Measurements from ENCODE around the gene LRRC52.

Gene LRRC52, protein sequence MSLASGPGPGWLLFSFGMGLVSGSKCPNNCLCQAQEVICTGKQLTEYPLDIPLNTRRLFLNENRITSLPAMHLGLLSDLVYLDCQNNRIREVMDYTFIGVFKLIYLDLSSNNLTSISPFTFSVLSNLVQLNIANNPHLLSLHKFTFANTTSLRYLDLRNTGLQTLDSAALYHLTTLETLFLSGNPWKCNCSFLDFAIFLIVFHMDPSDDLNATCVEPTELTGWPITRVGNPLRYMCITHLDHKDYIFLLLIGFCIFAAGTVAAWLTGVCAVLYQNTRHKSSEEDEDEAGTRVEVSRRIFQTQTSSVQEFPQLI

DNA sequence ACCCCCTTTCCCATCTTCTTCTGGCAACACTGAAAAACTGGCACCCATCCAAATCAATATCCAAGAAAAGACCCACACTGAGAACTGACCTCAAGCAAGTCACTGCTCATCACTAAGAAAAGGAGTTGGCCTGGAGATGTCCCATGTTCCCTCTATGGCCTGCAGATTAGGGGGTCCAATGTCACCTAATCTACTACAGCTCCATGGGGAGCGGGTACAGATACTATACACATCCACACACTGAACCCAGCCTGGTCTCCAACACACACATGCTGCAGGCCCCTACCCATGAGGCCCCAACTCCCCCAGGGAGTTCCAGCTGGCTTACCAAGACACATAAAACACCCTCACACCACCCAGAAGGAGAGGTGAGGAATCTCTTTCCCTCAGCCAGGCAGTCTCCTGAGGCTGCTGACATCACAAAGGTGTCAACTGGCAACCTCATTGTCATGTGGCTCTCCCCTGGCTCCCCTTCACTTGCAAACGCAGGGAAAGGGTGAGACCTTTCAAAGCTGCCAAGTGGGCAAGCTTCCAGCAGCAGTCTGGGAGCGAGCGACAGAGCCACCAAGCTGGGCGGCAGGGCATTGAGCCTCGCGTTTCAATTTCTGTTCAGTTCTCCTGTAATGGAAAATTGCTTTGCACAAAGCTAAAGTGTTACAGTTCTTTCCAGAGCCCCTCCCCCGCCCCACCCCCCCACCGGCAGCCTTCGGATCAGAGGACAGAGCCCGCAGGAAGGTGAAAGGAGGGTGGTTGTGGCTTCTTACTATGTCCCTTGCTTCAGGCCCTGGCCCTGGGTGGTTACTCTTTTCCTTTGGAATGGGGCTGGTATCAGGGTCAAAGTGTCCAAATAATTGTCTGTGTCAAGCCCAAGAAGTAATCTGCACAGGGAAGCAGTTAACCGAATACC lies at the start of gene LRRC52:
TSS of gene LRRC52 (plus strand) at position 469 of the 907 bp plus-strand sequence. CDS start at position 766, 297 bp downstream.
- DNase-seq (ENCODE audit: low read depth in 2 of 2), result no peak

DNA sequence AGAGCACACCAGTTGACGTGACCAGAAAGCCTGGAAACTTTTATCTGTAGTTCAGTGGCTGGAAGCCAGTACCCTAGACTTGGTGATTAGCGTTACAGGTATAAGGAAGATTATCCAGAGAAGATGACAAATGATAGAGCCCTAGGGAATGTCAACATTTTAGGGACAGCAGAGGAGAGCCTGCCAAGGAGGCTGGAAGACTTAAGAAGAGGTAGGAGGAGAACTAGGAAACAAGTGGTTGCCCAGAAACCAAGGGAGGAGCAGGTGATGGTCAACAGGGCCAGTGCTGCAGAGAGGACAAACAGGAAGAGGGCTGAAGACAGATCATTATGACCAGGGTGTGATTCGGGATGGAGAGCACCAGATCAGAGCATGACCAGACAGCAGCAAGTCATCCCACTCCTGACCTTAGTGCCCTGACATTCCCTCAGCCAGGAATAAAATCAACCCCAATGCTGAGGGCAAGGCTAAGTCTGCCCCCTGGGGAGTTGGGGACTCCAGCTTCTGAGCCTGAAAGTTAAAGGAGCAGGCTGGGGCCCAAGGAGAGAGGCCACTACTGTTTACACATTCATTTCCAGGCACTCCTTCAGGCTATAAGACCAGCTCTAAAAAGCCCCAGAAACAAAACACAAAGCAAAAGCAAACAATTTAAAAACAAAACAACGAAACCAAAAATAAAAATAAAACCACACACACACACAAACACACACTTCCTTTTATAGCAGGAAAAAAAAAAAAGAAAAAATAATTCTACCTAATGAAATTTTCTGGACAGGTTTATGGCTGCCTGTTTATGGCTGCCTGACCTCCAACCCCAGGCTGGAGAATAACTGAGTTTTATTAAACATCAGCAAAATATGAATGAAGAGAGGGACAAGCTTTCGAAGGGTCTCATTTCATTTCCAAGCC lies 48.6 kb upstream of the LRRC52 start:
- DNase-seq (ENCODE audit: low read depth in 2 of 2), result no peak

DNA sequence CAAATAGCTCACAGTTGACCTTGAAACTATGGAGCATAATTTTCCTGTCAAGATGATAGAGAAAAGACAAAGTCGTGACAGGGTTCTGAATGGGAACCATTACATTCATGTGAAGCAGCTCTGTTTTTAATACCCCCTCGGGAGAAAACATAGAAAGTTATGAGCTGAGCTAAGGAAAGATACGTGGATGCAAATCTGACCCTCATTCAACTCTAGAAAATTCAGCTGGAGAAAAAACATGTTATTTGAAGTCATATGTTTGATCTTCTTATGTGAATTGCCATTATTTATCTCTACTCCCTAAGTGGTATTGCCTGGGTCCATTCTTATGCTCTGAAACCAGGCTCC lies 48.0 kb upstream of the LRRC52 start:
- DNase-seq (ENCODE audit: low read depth in 2 of 2), result no peak

DNA sequence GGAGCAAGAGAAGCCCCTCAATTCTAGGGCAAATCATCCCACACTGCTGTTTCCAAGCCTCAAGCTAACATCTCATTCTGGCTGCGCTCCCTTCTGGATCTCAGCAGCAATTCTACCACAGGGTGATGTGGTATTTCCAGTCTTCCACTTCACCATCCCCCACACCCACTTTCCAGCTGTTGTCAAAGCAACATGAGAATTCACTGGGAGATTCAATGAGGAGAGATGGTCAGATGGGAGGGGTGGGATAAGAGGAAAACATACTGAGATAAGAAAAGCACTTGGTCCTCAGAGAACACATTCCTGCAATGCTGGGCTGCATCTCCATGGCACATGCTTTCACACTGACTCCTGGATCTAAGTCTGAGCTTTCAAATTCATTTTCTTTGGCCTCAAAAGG lies 47.3 kb upstream of the LRRC52 start:
- DNase-seq (ENCODE audit: low read depth in 2 of 2), result no peak

DNA sequence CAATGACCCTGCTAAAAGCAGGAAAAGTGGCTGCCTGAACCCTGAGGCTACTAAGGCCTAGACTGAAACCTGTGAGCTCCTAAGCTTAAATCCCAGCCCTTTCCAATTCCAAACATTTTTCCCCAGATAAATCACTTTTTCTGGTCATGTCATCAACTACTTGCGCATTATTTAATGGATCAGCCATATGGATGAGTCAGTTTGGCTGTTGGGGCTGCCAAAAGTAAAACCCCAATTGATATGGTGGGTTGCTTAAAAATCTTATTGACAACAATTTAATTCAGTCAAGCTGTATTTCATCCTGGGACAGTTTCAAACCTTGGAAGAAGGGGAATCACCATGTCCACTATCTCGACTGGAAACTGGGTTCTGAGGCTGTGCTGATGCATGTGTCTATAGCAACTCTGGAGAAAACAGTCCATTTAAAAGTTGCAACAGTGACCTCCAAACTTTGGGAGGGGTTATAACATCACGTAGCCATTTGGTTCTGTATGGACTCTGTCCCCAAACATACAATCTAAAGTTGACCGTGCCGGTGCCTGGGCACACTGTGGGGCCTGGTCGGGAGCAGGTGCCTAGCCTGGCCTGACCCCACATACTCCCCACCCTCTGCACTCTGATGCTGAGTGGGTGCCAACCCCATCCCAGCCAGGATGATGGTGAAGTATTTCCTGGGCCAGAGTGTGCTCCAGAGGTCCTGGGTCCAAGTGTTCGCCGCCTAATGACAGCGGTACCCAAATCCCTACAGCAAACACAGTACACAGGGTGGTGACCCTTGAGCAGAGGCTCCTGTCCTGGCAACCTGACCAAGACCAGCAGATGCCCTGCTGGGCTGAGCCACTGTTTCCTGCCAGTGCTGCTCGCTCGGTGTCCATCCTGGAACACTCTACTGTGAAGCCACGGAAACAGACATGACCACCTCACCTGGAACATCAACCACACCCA lies 46.5 kb upstream of the LRRC52 start:
- no peak for DNase-seq (ENCODE audit: low read depth in 2 of 2)

DNA sequence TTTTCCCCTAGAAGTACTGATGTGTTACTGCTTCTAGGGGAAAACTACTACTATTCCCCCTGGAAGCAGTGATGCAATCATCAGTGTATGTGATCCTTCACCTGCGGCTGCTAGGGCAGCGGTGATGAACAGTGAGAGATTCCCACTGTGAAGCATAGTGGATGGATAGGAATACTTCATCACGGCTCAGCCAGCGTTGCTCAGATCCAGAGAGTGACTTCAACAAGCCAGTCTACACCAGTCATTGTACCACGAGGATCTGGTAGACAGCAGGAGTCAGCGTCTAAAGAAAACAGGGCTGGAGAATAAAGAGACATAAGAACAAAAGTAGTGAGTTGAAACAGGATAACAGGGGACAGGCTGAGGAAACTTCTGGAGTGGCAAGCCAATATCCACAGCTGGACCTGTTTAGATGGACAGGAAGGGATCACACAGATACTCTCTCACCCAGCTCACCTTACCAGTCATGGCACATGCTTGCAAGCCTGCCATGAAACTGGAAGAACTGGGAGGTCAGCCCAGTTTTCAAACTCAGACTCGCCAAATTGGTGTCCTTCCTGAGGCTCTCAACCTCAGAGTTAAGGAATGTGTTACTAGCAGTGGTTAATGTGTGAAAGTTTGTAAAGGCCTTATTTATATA lies 42.4 kb upstream of the LRRC52 start:
- DNase-seq (ENCODE audit: low read depth in 2 of 2), result no peak

DNA sequence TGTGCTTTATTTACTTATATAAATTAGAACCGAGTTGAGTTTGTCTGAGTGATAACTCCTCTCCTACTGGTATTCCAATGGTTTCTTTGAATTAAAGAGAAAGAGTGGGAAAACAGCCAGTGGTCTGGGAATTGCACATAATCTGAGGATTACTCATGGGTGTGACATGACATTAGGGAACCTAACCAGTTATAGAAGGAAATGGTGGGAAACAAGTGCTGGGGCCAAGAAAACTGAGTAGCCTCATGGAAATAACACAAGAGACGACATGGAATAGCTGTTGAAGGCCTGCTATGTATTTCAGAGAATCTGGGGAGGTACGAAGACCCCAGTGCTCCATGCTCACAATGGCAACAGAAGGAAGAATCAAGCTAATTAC lies 41.8 kb upstream of the LRRC52 start:
- DNase-seq (ENCODE audit: low read depth in 2 of 2), result no peak

DNA sequence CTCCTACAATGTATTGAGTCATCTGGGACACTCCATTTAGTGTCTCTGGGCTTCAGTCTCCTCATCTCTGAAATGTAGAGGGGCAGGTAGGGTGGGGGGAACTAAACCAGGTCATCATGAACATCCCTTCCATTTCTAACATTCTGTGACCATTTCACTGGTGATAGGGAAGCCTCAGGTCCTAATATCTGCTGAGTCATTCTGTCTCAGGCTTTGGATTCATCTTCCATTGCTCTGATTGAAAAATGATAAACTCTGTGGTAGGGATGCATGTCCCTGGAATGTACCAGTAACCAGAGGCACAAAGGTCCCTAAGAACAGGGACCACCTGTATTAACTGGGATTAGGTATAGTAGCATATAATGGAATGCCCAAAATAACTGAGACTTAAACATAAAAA lies 36.2 kb upstream of the LRRC52 start:
- DNase-seq (ENCODE audit: low read depth in 2 of 2), result no peak

DNA sequence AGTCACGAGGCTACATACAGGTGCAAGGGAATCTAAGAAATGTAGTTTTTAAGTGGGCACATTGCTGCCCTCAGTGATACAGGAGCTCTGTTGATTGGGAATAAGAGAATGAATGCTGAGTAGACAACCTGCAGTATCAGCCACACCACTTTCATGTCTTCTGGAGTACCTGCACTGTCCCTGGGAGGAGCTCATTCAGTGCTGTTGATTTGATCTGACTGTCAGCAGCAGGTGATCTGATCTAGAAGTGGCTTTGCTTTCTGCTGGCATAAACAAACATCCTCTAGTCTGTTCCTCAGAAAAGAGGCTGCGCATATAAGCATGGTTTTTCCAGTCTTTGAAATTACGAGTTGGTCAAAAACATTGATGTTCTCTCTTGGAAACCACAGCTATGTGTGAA lies 35.5 kb upstream of the LRRC52 start:
- DNase-seq (ENCODE audit: low read depth in 2 of 2), result no peak

DNA sequence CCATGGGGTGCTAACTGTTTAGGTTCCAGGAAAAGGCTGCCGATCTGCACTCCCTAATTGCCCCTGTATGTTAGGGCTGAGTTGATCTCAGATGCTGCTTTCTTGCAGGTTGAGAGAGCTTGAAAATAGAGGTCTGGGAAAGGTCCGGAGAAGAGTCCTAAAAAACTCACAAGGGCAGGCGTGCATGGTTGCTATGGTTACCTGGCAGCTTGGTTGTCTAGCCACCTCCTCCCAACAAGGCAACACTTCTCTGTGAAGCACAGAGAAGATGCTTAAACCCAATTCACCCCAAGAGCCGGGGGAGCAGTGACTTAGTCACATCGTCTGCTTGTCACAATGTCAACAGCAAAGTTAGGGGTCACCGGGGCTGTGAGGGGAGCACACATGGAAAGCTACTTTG lies 31.0 kb upstream of the LRRC52 start:
- no peak for DNase-seq (ENCODE audit: low read depth in 2 of 2)

DNA sequence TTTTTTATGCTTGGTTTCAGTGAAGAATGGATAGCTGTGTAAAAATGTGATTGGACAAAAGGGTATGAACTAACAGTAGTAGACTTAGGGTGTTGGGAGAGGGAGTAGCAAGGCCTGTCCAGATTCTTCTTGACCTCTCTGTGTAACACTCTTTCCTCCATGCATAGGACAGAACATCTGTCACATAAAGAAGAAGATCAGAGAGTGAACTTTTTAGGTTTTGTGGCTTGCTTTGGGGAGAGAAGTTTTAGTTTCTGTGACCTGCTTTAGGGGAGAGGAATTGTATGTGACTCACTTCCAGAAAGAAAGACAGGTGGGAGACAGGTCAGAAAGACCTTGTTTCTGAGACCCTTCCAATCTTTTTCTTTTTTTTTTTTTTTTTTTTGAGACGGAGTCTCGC lies 27.3 kb upstream of the LRRC52 start:
- DNase-seq (ENCODE audit: low read depth in 2 of 2), result no peak

DNA sequence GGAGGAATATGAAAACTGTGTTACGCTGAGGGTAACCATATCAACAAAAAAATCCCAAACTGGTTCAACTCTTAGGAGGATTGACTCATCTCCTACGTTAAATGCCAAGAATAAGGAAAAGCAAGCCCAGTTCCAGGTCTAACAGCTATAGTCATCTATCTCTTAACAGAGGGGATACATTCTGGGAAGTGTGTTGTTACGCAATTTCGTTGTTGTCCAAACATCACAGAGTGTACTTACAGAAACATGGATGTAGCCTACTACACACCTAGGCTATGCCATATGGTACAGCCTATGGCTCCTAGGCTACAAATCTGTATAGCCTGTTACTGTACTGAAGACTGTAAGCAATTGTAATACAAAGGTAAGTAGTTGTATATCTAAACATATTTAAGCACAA lies 23.2 kb upstream of the LRRC52 start:
- DNase-seq (ENCODE audit: low read depth in 2 of 2), result no peak

DNA sequence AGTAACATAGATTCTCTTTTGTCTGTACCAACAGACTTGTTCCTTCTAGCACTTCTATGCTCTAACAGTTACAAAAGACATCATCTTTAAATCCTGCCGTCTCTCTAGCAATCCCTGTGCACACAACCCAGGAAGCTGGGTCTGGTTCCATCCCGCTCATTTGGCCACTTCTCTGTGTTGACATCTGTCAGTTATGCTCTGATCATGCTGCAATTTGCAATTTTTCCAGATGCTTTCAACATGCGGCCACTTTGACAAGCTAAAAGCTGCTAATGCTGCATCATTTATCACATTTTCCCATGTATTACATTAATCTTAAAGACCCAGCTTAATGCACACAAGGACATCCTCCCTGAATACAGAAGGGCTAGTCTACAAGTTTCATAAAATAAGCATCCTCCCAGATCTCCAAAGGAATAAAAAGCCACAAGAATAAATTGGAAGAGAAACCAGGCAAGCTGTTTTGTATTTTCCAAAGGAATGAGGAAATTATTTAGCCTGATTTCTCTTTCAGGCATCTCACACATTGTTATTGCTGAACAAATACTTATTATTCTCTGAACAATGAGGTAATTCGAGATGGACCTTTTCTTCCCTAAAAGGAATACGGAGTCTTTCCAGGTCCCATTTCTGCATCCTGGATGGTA lies 19.0 kb upstream of the LRRC52 start:
- no peak for DNase-seq (ENCODE audit: low read depth in 2 of 2)

DNA sequence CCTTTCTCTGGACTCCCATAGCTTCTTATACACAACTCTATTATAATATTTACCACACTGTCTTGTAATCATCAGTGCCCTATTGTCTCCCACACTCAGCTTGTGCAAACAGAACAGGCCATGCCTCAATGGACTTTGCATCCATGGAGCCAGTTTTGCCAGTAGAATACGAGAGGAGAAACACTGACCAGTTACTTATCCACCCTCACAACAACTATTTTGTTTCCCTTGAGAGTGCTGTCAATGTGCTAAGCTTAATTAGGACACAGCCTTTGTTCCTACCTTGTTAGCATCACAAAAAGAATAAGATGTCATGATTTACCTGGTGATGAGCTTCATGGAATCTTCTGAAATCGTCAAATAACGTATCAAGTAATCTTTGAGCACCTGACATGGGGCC lies 18.1 kb upstream of the LRRC52 start:
- no peak for DNase-seq (ENCODE audit: low read depth in 2 of 2)

DNA sequence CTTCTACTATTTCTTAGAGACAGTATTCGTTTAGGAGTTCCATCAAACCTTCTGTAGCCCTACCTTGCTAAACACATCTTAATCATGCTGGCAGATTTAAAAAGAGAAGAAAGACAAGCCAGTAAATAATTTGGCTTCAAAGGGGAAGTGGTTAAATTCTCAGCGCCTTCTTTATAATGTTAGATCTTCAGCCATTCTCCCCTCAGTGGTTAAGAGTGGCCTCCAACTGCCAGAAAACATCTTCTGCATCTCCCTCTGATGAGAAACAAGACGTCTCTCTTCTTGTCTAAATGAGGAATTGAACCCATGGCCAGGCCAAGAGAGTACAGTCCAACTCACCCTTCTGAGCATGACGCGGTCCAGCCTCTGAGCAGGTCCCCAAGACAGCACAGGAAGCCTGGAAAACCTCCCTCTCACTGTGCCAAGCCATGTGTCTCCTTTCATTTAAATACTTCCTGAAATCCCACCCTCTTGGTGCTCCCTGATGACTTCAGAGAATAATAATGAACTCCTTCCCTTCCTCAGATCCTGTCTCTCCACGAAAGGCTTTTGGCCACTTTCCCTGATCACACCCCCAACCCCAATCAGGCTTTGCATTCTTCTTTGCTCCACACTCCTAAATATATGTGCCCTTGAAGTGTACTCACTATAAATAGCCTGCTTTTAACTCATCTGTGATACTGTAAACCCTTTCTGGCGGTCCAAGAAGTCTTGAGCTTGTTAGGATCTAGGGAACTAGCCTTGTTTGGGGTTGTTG lies 16.4 kb upstream of the LRRC52 start:
- DNase-seq (ENCODE audit: low read depth in 2 of 2), result no peak

DNA sequence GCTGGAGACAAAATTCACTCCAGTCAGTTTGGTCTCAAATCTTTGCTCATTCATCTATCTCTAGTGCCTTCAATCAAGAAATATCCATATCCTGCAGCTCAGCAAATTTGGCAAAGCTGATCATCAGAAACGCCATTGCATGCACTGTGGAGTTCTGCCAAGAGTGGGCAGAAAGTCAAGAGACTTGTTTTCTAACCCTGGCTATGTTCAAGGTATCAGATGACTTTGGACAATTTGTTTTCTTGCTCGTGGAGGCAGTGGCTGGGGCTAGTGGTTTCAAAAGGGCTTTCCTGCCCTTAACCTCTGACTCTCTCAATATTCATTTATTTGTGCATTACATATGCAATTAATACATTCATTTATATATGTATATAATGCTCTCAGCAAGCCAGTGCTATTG lies 12.8 kb upstream of the LRRC52 start:
- DNase-seq (ENCODE audit: low read depth in 2 of 2), result no peak

DNA sequence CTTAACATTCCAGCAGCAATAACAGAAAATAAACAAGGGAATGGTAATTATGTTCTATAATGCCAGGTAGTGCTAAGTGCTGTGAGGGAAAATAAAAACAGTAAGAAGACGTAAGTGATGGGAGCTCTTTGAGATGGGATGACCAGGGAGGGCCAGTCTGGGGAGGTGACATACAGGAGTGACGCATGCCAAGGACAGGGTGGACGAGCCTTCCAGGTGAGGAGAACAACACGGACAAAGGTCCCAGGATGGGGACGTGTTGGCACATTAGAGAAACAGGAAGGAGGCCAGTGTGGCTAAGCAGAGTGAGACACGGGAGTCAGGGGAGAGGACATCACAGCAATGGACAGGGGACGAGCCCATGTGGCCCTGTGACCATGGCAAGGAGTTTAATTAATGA lies 11.7 kb upstream of the LRRC52 start:
- no peak for DNase-seq (ENCODE audit: low read depth in 2 of 2)

DNA sequence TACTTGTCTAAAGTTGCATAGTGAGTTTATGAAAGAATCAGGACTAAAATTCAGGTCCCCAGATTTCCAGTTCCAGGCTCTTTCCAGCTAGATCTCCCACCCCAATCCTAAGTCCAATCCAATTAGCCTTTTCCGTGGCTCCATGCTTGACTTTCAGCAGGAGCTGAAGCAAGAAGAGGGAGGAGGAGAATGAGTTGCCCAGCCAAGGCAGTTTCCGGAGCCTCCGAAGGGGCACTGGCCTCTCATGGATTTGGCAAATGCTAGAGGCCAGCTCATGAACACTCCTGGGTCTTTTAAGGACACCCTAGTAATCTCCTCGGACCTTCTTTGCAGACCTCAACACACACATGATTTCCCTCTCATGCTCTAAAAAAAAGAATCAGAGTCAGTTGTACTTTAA lies 10.5 kb upstream of the LRRC52 start:
- DNase-seq (ENCODE audit: low read depth in 2 of 2), result no peak

DNA sequence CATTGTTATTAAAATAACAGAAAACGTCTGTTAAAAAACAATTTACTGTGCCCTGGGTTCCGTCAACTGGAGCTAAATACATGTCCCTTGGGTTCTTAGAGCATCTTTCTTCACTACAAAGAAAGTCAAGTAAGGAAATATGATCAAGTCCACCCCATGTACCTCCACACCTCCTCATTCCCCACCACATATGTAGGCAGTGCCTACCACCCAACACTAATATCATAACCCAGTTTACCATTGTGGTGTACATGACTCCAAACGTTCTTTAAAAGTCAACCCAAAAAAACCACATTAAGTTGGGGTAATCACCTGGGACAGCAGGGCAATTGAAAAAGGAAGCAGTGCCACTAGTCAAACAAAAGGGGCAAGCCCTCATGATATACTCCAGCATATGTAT lies 7.8 kb upstream of the LRRC52 start:
- no peak for DNase-seq (ENCODE audit: low read depth in 2 of 2)
